Midbrain (tissue), 1 donor: Measurements from ENCODE around the gene UBL3.
A peak's percentile ranks its signal among the peaks of the same experiment; 100 is the strongest.

Experiments used
- DNase-seq: peaks from one replicate; lab custom pipeline; 2025; lab: John Stamatoyannopoulos, UW

Gene UBL3

GRCh38 chr13:29850213-29850898 is at the start of gene UBL3:
Gene UBL3 (minus strand): TSS chr13:29850617. CDS start chr13:29849538, 1,079 bp downstream.
- DNase-seq, result peak; percentile 95

GRCh38 chr13:29897102-29897501 is 46.7 kb upstream of the UBL3 start:
- no peak for DNase-seq

GRCh38 chr13:29893438-29893837 is 43.0 kb upstream of the UBL3 start:
- no peak for DNase-seq

GRCh38 chr13:29892151-29892550 is 41.7 kb upstream of the UBL3 start:
- DNase-seq, result peak; percentile 72

- no peak for DNase-seq
Measured at GRCh38 chr13:29889111-29889510, 38.7 kb upstream of the UBL3 start.

- DNase-seq, result no peak
Measured at GRCh38 chr13:29888306-29888705, 37.9 kb upstream of the UBL3 start.

- DNase-seq, result no peak
Measured at GRCh38 chr13:29887686-29888085, 37.3 kb upstream of the UBL3 start.

- DNase-seq, result no peak
Measured at GRCh38 chr13:29887030-29887557, 36.7 kb upstream of the UBL3 start.

GRCh38 chr13:29886446-29886845 is 36.0 kb upstream of the UBL3 start:
- DNase-seq, result no peak

- no peak for DNase-seq
Measured at GRCh38 chr13:29885989-29886388, 35.6 kb upstream of the UBL3 start.

- DNase-seq, result peak; percentile 63
Measured at GRCh38 chr13:29884671-29885430, 34.4 kb upstream of the UBL3 start.

GRCh38 chr13:29883941-29884518 is 33.6 kb upstream of the UBL3 start:
- no peak for DNase-seq

GRCh38 chr13:29882076-29882475 is 31.7 kb upstream of the UBL3 start:
- DNase-seq, result no peak

- DNase-seq, result no peak
Measured at GRCh38 chr13:29878101-29878500, 27.7 kb upstream of the UBL3 start.

GRCh38 chr13:29877456-29878078 is 27.1 kb upstream of the UBL3 start:
- no peak for DNase-seq

GRCh38 chr13:29875646-29876045 is 25.2 kb upstream of the UBL3 start:
- DNase-seq, result no peak

GRCh38 chr13:29868581-29868980 is 18.2 kb upstream of the UBL3 start:
- DNase-seq, result no peak

- no peak for DNase-seq
Measured at GRCh38 chr13:29865934-29866333, 15.5 kb upstream of the UBL3 start.

- DNase-seq, result no peak
Measured at GRCh38 chr13:29861694-29862110, 11.3 kb upstream of the UBL3 start.

- DNase-seq, result no peak
Measured at GRCh38 chr13:29859971-29860370, 9.6 kb upstream of the UBL3 start.

GRCh38 chr13:29858667-29859066 is 8.2 kb upstream of the UBL3 start:
- DNase-seq, result no peak

GRCh38 chr13:29858231-29858630 is 7.8 kb upstream of the UBL3 start:
- no peak for DNase-seq
